H9 (cell line): ENCODE measurements around the gene RGS3. TPM values are rescaled to one million over a fixed set of nuclear protein-coding genes. Genes with fewer than 3 reads are reported as not detected.

ENCODE experiments used
- DNase-seq: peaks from one replicate; pipeline ENCODE4 v3.0.0-alpha.2; 2017
- H2AFZ ChIP-seq: one replicate; pipeline ENCODE4 v1.6.1; 2013; ENCODE audit warnings: mild to moderate bottlenecking, low read length, control low read depth, moderate library complexity
- H2AK5ac ChIP-seq: 2 replicates; pipeline ENCODE4 v1.6.1; 2013; ENCODE audit warnings: low read length, control low read depth, mixed read lengths; ENCODE audit not compliant: insufficient read length
- H2BK120ac ChIP-seq: one replicate; pipeline ENCODE4 v1.6.1; 2013; ENCODE audit warnings: low read depth, mild to moderate bottlenecking, low read length, control low read depth, inconsistent platforms; ENCODE audit not compliant: poor library complexity, severe bottlenecking
- H2BK12ac ChIP-seq: 2 replicates; pipeline ENCODE4 v1.6.1; 2013; ENCODE audit warnings: low read length, control low read depth, mixed read lengths, low read depth; ENCODE audit not compliant: insufficient read length
- H2BK15ac ChIP-seq: 2 replicates; pipeline ENCODE4 v1.6.1; 2013; ENCODE audit warnings: low read depth, low read length, control low read depth
- H2BK20ac ChIP-seq: one replicate; pipeline ENCODE4 v1.6.1; 2013; ENCODE audit warnings: low read depth, mild to moderate bottlenecking, low read length, control low read depth, inconsistent platforms; ENCODE audit not compliant: poor library complexity, severe bottlenecking
- H2BK5ac ChIP-seq: 2 replicates; pipeline ENCODE4 v1.6.1; 2013; ENCODE audit warnings: low read length, control low read depth, mixed read lengths; ENCODE audit not compliant: insufficient read length
- H3K14ac ChIP-seq: 2 replicates; pipeline ENCODE4 v1.6.1; 2013; ENCODE audit warnings: low read length, control low read depth; ENCODE audit not compliant: insufficient read depth
- H3K18ac ChIP-seq: 2 replicates; pipeline ENCODE4 v1.6.1; 2013; ENCODE audit warnings: low read depth, mild to moderate bottlenecking, mixed read lengths, low read length, control low read depth; ENCODE audit not compliant: insufficient read length
- H3K23ac ChIP-seq: 2 replicates; pipeline ENCODE4 v1.6.1; 2013; ENCODE audit warnings: low read length, control low read depth, mixed read lengths, low read depth; ENCODE audit not compliant: insufficient read length
- H3K23me2 ChIP-seq: 2 replicates; pipeline ENCODE4 v1.6.1; 2013; ENCODE audit warnings: low read depth, mild to moderate bottlenecking, mixed read lengths, low read length, control low read depth; ENCODE audit not compliant: insufficient read length, poor library complexity, severe bottlenecking
- H3K27ac ChIP-seq: 2 replicates; pipeline ENCODE4 v1.5.1; 2013; ENCODE audit warnings: low read length, control low read depth, mixed read lengths, low read depth; ENCODE audit not compliant: insufficient read length
- H3K27me3 ChIP-seq: 2 replicates; pipeline ENCODE4 v1.6.1; 2013; ENCODE audit warnings: low read length, control low read depth, inconsistent platforms; ENCODE audit not compliant: insufficient read depth
- H3K4ac ChIP-seq: 2 replicates; pipeline ENCODE4 v1.6.1; 2013; ENCODE audit warnings: low read depth, mild to moderate bottlenecking, control low read depth, inconsistent platforms, low read length, moderate library complexity
- H3K4me1 ChIP-seq: 2 replicates; pipeline ENCODE4 v1.6.1; 2013; ENCODE audit warnings: low read length, control low read depth, inconsistent platforms; ENCODE audit not compliant: insufficient read depth
- H3K4me2 ChIP-seq: 2 replicates; pipeline ENCODE4 v1.6.1; 2013; ENCODE audit warnings: low read length, control low read depth, mixed read lengths; ENCODE audit not compliant: insufficient read length, insufficient read depth
- H3K56ac ChIP-seq: 2 replicates; pipeline ENCODE4 v1.6.1; 2013; ENCODE audit warnings: low read depth, mild to moderate bottlenecking, mixed read lengths, low read length, control low read depth; ENCODE audit not compliant: insufficient read length
- H3K79me1 ChIP-seq: 2 replicates; pipeline ENCODE4 v1.6.1; 2013; ENCODE audit warnings: low read depth, mild to moderate bottlenecking, moderate library complexity, low read length, control low read depth, inconsistent platforms; ENCODE audit not compliant: insufficient read depth, poor library complexity, severe bottlenecking
- H3K79me2 ChIP-seq: 2 replicates; pipeline ENCODE4 v1.6.1; 2013; ENCODE audit warnings: low read length, control low read depth, inconsistent platforms; ENCODE audit not compliant: insufficient read depth
- H3K9ac ChIP-seq: 2 replicates; pipeline ENCODE4 v1.6.1; 2013; ENCODE audit warnings: low read length, control low read depth, mixed read lengths; ENCODE audit not compliant: insufficient read length; ENCODE audit errors: extremely low read depth
- H3K9me3 ChIP-seq: one replicate; pipeline ENCODE4 v1.6.1; 2013; ENCODE audit warnings: low read depth, low read length, inconsistent platforms; ENCODE audit not compliant: control insufficient read depth
- H3T11ph ChIP-seq: one replicate; pipeline ENCODE4 v1.6.1; 2013; ENCODE audit warnings: mild to moderate bottlenecking, low read length, control low read depth, inconsistent platforms
- H4K20me1 ChIP-seq: one replicate; pipeline ENCODE4 v1.6.1; 2013; ENCODE audit not compliant: control insufficient read depth, insufficient read length, insufficient read depth
- H4K5ac ChIP-seq: 2 replicates; pipeline ENCODE4 v1.6.1; 2013; ENCODE audit warnings: low read depth, mild to moderate bottlenecking, mixed read lengths, low read length, control low read depth; ENCODE audit not compliant: insufficient read length
- H4K8ac ChIP-seq: replicated peaks from 2 replicates; pipeline ENCODE4 v1.6.1; 2013; ENCODE audit warnings: low read length, control low read depth, mixed read lengths, low read depth; ENCODE audit not compliant: insufficient read length
- H4K91ac ChIP-seq: 2 replicates; pipeline ENCODE4 v1.6.1; 2013; ENCODE audit warnings: low read depth, mild to moderate bottlenecking, moderate library complexity, mixed read lengths, low read length, control low read depth; ENCODE audit not compliant: insufficient read length
- H3K27ac Mint-ChIP-seq, 3 experiments: 2 replicates in 2 of 3; 3 replicates in 1 of 3; pipeline ENCODE4 v1.8.0; 2020 to 2021; ENCODE audit warnings: mixed read lengths in 3 of 3, mild to moderate bottlenecking in 1 of 3, moderate library complexity in 1 of 3
- H3K27me3 Mint-ChIP-seq: 2 replicates; pipeline ENCODE4 v1.8.0; 2021; ENCODE audit warnings: low read depth, mild to moderate bottlenecking, moderate library complexity, mixed read lengths
- H3K36me3 Mint-ChIP-seq, 3 experiments: 2 replicates in 2 of 3; 3 replicates in 1 of 3; pipeline ENCODE4 v1.8.0; 2020 to 2021; ENCODE audit warnings: low read depth in 3 of 3, mixed read lengths in 3 of 3; ENCODE audit not compliant: insufficient read depth in 1 of 3
- H3K4me1 Mint-ChIP-seq, 2 experiments: 2 replicates each; pipeline ENCODE4 v1.8.0; 2020; ENCODE audit warnings: mixed read lengths in 2 of 2
- H3K4me3 Mint-ChIP-seq, 2 experiments: 2 replicates in 1 of 2; 3 replicates in 1 of 2; pipeline ENCODE4 v1.8.0; 2020 to 2021; ENCODE audit warnings: mild to moderate bottlenecking in 2 of 2, mixed read lengths in 2 of 2, moderate library complexity in 1 of 2
- H3K9me3 Mint-ChIP-seq, 2 experiments: 2 replicates in 1 of 2; 3 replicates in 1 of 2; pipeline ENCODE4 v1.8.0; 2020; ENCODE audit warnings: mild to moderate bottlenecking in 2 of 2, mixed read lengths in 2 of 2, moderate library complexity in 1 of 2
- WGBS: extraction: QIAGEN DNeasy Blood & Tissue Kit; methylation state at CpG from one replicate; pipeline ENCODE4 v1.1.7; 2013; ENCODE audit warnings: missing lambda C conversion rate, low lambda C conversion rate, mixed read lengths; ENCODE audit not compliant: insufficient read length; ENCODE audit errors: extremely low coverage; 5-methylcytosine and 5-hydroxymethylcytosine counted together
- total RNA-seq: library from RNA; stranded (reverse); gene quantifications from 2 replicates; pipeline ENCODE4 v1.2.1, GENCODE V29; 2021
- TF ChIP-seq, protein P1 (sequence below): fragments of 200-600 bp; sonication (generic); conservative IDR thresholded peaks from 3 replicates; pipeline ENCODE4 v1.8.0; 2021; ENCODE audit warnings: antibody characterized with exemption, mild to moderate bottlenecking

Gene RGS3
- total RNA-seq, 1 experiment from 2014 or later: 13.9 TPM

DNA sequence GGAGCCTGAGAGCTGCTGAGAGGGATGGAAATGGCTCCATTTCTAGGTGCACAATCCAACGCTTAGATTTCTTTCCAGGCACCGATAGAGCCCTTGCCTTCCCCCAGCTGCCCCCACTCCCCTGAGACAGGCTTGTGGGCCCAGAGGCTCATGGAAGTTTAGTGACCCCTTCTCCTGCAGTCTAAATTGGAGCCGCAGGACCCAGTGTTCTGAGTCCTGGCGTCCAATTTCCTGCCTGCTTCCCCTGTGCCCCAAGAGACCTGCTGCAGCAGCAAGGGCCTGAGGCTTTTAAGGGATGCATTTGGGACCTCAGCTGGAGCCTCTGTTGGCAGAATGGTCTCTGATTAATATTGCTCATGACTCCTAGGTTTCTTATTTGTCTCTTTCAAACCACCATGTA lies 61.7 kb downstream of the RGS3 start:
- no peak overlapping the region for H2BK12ac ChIP-seq
- H3K18ac ChIP-seq: no peak overlapping the region
- no peaks in the 10 kb centered on the region for H3K9me3 ChIP-seq
- no peaks in the 10 kb centered on the region for H3K23me2 ChIP-seq
- H4K91ac ChIP-seq: no peak overlapping the region
- H4K5ac ChIP-seq: no peak overlapping the region
- no peak overlapping the region for H2BK15ac ChIP-seq
- no peaks in the 10 kb centered on the region for H3K9me3 Mint-ChIP-seq
- H3K4me3 Mint-ChIP-seq: no peak overlapping the region
- H2AFZ ChIP-seq: no peak overlapping the region
- H2AK5ac ChIP-seq: no peak overlapping the region
- no peak overlapping the region for H3K9ac ChIP-seq
- no peaks in the 10 kb centered on the region for H3K27me3 ChIP-seq
- no peak overlapping the region for H3K4ac ChIP-seq
- peaks cover 13 to 20% of the 10 kb centered on the region in 2 experiments for H3K4me1 Mint-ChIP-seq
- H4K8ac ChIP-seq: no peak overlapping the region
- no peaks in the 10 kb centered on the region for H4K20me1 ChIP-seq
- DNase-seq: no peak
- no peak overlapping the region for H2BK5ac ChIP-seq
- WGBS: no CpG with 5 or more reads among the region's 4 CpGs
- no peak overlapping the region for H3K23ac ChIP-seq
- H2BK20ac ChIP-seq: no peak overlapping the region
- H3K27me3 Mint-ChIP-seq: no peaks in the 10 kb centered on the region
- H3K56ac ChIP-seq: no peak overlapping the region
- H3K4me1 ChIP-seq: peaks cover 3% of the 10 kb centered on the region; the same call in 1 of the 2 replicates
- H3K36me3 Mint-ChIP-seq: peaks cover 0 to 8% (median 0%) of the 10 kb centered on the region in 3 experiments; a peak in 1 of 7 replicates
- H3K27ac ChIP-seq: no peak overlapping the region
- no peak overlapping the region for H3K4me2 ChIP-seq
- no peak overlapping the region for H2BK120ac ChIP-seq
- no peak overlapping the region for H3T11ph ChIP-seq
- no peaks in the 10 kb centered on the region for H3K79me2 ChIP-seq
- H3K79me1 ChIP-seq: no peaks in the 10 kb centered on the region
- H3K27ac Mint-ChIP-seq: peak overlapping the region in 1 of 3 experiments; percentile 87; a peak in 1 of 7 replicates
- TF ChIP-seq, protein P1, sequence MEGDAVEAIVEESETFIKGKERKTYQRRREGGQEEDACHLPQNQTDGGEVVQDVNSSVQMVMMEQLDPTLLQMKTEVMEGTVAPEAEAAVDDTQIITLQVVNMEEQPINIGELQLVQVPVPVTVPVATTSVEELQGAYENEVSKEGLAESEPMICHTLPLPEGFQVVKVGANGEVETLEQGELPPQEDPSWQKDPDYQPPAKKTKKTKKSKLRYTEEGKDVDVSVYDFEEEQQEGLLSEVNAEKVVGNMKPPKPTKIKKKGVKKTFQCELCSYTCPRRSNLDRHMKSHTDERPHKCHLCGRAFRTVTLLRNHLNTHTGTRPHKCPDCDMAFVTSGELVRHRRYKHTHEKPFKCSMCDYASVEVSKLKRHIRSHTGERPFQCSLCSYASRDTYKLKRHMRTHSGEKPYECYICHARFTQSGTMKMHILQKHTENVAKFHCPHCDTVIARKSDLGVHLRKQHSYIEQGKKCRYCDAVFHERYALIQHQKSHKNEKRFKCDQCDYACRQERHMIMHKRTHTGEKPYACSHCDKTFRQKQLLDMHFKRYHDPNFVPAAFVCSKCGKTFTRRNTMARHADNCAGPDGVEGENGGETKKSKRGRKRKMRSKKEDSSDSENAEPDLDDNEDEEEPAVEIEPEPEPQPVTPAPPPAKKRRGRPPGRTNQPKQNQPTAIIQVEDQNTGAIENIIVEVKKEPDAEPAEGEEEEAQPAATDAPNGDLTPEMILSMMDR: no peak
- no peak overlapping the region for H3K14ac ChIP-seq
